NCI-H1694 (cell line): Measurements from ENCODE around the gene SLC29A4.
"Not testable (repeated sequence)": the region's sequence is repeated elsewhere in the genome, so short reads cannot be mapped to it uniquely, and the experiment has no call there.

Source experiments
- DNase-seq: peaks from one replicate; lab custom pipeline; 2025; lab: John Stamatoyannopoulos, UW

The SLC29A4 gene

GRCh38 chr7:5274985-5275431 lies 7.7 kb upstream of the SLC29A4 start:
- DNase-seq, result peak; percentile 29

DNA sequence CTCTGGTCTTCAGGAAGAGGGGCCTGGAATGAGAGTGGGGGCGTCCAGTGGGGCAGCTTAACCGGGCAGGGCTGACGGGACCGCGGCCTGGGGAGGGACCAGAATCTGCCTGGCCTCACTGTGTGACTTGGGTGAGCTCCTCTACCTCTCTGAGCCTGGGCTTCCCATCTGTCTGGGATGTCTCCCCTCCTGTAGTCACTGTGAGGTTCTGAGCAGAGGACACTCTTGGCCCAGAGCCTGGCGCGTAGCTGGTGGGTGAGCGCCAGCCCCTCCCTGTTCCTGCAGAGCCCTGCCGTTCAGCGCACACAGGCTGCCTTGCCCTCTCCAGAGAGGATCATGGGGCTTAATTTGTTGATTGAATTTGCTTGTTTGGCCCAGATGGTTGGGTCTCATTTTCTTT lies 7.2 kb upstream of the SLC29A4 start:
- peak; percentile 82 for DNase-seq

DNA sequence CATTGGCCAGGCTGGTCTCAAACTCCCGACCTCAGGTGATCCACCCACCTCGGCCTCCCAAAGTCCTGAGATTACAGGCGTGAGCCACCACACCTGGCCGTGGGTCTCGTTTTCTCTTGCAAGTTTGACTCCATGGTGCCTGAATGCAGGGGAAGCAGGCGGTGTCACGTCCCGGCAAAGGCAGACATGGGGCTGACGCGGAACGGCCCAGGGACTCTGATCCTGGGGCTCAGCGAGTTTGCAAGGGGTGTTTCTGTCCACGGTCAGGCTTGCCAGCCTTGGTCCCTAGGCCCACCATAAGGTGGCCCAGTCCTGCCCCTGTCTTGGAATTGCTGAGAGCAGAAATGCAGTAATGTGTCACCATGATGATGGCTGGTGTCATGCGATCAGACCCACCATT lies 6.6 kb upstream of the SLC29A4 start:
- DNase-seq, result not testable (repeated sequence)

DNA sequence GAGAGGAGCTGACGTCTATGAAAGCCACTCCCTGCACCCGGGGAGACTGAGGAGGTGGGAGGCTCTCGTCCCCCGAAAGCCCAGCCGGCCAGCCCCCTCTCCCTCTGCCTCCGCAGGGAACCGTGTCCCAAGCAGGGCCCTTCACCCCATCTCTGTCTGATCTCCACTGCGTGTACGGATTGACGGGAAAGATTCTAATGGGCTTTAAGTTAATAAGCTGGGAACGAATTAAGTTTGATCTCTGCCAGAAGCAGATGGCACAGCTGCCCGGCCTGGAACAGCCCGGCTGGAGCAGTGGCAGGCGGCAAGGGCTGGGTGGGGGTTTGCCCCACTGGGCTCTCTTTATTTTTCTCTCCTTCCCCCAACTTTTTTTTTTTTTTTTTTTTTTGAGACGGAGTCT lies 6.1 kb upstream of the SLC29A4 start:
- peak; percentile 44 for DNase-seq

DNA sequence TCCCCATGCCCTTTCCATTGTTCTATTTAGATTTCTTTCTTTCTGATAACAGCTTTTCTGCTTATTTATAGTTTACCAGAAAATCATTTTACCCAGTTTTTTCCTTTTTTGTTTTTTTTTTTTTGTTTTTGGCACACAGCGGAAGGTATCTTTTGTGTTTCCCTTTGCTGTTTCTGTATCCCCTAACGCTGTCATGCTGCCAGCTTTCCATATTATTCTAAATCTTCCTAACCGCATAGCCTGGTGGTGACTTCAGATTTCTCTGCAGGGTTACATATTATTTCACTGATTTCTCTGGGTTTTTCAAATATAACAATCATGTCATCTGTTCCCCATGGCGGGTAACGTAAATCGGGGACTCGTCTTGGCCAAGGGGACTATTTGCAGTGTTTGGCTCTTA lies 4.0 kb upstream of the SLC29A4 start:
- DNase-seq, result no peak

- no peak for DNase-seq
Observed at GRCh38 chr7:5279734-5280133, 3.0 kb upstream of the SLC29A4 start.

DNA sequence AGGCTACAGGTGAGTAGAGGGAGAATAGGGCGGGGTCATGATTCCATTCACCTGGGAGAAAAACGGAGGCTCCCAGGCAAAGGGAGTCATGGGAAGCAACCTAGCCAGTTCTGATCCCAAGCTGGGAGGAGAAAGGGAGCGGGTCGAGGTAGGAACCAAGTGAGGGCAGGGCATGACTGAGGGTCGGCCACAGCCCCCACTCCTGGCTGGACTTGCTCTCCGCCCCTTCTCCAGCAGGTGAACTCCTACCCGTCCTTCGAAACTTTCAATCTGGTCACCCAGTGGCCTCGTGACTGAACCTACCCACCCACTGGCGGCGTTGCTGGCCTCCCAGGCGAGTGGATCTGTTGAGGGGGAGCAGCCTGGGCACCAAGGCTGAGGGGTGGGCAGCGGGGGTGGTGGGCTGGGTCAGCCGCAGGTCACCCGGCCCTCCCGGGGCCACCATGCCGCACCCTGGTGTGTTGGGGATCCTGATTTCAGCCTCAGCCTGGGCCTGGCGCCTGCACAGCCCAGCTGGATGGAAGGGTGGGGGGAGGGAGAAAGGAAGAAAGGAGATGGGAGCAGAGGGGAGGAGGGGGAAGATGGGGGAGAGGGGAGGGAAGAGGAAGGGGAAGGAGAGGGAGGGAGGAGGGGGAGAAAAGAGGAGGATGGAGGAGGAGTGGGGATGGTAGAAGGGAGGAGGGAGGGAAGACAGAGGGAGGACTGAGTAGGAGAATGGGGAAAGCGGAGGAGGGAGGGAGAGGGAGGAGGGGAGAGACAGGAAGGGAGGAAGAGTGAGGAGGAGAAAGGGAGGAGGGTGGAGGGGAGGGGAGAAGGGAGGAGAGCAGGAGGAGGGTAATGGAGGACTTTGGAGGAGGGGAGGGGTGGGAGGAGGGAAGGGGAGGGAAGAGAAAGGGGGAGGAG lies 894 bp upstream of the SLC29A4 start:
- DNase-seq, result not testable (repeated sequence)

- no peak for DNase-seq
Observed at GRCh38 chr7:5283421-5284303, 919 bp downstream of the SLC29A4 start.

DNA sequence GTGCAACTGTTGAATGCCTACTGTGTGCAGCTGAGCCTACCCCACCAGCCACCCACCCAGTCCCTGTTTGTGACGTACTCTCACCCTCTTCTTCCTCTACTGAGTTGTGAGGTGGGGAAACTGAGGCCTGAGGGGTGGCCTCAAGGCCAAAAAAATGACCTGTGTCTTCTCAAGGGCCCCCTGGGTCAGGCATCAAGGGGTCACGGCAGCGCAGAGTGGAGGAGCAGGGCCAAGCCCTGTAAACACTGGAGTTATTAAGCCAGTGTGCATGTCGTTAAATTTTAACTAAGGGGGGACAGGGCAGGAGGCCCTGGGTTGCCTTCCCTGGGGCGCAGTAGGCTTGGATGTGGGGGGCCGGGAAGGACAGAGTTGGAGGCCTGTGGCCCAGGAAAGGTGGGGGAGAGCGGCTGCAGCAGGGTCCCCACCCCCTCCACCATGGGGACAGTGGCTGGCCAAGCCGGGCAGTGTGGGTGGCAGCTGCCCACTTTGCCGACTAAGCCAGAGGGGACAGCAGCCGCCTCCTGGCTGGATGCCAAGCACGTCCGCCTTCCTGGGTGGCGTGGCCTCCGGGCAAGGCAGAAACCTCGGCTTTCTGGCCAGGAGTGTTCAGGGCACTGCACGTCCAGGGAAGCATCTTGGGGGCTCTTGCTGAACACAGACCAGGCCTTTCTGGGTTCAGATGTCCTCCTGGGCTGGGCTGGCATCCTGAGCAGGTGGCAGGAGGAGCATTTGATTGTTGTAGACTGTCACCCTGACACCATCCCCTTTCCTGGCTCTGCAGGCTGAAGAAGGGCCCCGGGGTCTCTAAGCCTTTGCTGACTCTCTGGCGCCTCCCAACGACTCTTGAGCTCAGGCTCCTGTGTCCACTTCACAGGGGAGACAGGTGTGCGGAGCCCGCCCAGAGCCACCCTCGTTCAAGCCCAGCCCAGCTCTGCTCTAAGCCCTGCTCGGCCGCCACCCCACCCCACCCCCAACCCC lies 1.9 kb downstream of the SLC29A4 start:
- DNase-seq, result peak; percentile 85

DNA sequence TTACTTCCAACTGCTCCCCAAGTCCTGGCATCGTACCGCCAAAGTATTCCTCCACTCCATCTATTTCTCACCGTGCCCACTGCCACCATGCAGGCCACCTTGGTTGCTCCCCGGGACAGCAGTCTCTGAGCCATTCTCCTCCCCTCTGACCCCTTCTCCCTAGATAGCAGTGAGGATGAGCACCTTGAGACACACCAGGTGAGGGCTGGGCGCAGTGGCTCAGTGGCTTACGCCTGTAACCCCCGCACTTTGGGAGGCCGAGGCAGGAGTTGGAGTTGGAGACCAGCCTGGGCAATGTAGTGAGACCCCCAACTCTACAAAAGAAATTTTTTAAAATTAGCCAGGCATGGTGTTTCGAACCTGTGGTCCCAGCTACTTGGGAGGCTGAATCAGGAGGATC lies 4.2 kb downstream of the SLC29A4 start:
- DNase-seq, result no peak

- DNase-seq, result not testable (repeated sequence)
Observed at GRCh38 chr7:5287373-5287772, 4.6 kb downstream of the SLC29A4 start.

- no peak for DNase-seq
Observed at GRCh38 chr7:5287802-5288201, 5.1 kb downstream of the SLC29A4 start.

DNA sequence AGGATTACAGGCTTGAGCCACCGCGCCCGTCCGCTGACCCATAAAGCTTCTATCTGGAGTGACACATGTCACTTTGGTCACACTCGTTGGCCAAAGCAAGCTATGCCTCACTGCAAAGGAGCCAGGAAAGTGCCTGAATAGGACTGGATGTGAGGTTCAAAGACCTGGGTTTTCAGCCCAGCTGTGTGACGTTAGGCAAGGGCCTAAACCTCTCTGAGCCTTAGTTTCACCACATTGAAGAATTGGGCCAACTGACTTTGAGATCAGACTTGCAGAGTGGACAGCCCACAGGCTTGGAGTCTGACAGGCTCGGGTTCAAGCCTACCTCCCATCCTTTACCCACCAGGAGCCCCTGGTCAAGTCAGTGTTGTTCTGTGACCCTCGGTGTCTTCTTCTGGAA lies 5.8 kb downstream of the SLC29A4 start:
- DNase-seq, result not testable (repeated sequence)

DNA sequence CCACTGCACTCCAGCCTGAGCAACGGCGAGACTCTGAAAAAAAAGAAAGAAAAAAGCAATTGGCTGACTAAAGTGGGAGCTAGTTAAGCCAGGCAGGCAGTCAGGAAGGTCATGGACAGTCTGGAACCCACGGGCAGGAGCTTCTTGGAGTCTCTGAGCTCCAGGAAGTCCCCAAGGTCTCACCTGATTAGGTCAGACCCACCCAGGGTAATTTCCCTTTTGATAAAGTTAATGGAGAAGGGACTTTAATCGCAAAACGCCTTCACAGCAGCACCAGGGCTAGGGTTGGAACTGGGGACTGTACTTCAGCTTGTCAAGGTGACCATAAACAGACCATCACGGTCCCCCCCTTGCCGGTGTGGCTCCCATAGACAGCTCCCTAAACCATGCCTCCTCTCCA lies 6.6 kb downstream of the SLC29A4 start:
- DNase-seq, result no peak

DNA sequence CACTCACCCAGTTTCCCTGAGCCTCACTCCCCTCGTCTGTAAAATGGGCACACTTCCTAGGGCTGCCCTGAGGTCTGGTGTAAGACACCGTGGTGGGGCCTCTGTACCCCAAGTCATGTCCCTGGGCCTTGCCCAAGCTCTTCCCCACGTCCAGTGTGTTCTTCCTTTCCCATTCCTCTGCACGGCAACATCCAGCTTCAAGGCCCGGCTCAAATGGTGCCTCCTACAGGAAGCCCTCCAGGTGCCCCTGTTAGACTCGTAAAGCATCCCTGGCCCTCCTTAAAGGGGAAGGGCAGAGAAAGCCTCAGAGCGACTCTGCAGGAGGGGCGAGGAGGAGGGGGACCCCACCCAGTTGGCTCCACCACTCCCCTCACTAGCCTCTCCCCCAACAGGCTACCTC lies 8.6 kb downstream of the SLC29A4 start:
- no peak for DNase-seq

DNA sequence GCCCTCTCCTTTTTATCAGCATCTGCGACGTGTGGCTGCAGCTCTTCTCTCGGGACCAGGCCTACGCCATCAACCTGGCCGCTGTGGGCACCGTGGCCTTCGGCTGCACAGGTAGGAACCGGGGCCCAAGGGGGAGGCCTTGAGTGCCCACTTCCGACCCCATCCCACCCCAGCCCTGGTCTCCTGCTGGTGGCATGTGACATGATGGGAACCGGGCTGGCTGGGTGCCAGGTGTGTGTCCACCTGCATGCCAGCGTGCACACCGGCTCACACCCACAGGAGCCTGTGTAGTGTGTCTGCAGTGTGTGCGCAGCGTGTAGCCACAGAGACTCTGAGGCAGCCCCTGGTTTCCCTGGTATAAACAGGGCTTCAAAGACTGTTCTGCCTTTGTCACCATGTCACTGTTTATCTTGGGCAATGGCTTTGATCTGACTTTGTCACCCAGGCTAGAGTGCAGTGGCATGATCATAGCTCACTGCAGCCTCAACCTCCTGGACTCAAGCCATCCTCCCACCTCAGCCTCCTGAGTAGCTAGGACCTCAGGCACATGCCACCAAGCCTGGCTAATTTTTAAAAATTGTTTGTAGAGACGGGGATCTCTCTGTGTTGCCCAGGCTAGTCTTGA lies 9.1 kb downstream of the SLC29A4 start:
- DNase-seq, result not testable (repeated sequence)

DNA sequence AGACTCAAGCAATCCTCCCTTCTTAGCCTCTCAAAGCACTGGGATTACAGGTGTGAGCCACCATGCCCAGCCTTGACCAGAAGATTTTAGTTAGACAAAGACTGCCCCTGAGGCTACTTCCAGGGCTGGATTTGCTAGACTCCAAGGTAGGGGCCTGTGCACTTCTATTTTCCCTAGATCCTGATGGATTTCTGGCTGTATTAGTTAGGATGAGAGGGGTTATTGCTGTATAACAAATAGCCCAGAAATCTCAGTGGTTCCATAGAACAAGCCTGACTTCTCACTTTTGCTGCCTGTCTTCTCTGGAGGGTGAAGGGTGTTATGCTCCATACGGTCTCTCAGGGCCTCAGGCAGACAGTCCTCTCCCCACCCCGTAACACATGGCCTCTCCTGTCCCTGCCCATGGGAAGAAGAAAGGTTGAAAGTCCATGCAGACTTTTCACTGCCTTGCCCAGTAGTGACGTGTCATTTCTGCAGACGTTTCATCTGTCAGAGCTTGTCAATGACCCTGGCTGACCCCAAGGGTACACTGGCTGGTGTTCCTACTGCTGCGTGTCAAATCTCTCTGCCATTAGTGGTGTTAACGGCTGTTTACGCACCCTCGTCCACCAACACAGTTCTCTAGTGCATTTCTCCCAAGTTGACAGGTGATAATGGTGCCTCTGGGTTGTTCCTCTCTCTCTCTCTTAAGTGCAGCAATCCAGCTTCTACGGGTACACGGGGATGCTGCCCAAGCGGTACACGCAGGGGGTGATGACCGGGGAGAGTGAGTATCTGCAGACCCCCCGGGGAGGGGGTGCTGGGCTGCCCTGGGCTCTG lies 11.6 kb downstream of the SLC29A4 start:
- no peak for DNase-seq

DNA sequence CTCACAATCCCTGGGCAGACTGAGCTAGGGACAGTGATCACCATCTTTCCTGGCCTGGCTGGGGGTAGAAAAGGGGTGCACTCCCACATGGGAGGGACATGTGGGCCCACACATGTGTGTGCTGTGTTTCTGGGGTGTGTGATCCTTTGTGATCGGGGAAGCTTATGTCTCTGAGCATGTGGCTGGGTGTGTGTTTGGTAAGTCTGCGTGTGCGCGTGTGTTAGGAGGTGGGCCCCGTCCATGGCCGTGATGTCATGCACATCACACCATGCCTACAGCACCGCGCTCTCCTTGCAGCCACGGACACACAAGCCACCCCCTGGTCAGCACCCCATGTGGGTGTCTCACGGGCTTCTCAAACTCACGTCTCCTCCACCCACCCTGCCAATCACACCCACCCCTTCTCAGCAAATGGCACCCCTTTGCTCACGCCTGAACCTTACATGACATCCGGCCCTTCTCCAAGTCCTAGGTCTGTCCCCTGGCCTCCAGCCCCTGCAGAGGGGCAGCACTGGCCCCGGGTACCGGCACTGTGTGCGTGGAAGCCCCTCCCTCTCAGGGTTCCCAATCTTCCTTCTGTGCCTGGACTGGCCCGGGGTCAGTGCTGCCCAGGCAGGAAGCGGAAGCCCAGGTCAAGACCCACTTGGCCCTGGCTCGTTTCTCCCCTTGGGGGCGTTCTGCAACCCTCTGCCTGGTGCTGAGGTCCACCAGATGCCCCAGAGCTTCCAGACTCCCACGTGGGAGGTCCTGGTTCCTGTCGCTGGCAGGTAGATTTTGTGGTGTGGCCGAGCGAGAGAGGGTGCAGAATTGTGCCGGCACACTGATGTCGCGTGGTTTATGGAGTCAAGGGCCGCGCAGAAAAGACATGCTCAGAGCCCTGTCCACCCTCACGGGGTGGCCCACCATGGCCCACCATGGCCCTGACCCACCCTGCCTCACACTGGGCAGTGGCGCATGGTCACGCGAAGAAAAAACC lies 12.6 kb downstream of the SLC29A4 start:
- no peak for DNase-seq

DNA sequence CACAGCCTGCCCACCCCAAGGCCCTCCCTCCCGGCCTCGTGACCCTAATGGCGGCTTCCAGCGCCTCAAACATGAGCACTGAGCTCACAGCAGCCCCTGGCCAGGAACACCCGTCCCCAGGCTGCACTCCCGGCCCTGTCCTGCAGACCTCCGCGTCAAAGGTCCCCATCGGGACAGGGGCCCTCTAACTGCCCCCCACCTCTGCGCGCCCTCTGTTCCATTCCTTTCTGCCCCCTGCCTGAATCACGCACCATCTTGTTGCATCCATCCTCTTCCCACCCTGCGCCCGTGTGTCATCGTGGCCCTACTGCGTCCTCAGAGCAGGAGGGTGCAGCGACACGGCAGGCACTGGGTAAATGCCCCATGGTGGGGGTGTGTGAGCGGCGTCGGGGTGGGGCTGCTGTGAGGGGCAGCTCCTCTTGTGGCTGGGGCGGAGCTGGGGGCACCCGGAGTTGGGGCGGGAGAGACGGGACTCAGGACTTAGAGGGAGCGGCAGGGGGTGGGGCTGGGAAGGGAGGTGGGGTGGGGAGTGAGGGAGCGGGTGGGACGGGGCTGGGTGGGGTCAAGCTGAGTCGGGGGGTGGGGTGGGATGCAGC lies 13.4 kb downstream of the SLC29A4 start:
- DNase-seq, result no peak
